ENCODE data around the gene PRADC1.

The PRADC1 gene

DNA sequence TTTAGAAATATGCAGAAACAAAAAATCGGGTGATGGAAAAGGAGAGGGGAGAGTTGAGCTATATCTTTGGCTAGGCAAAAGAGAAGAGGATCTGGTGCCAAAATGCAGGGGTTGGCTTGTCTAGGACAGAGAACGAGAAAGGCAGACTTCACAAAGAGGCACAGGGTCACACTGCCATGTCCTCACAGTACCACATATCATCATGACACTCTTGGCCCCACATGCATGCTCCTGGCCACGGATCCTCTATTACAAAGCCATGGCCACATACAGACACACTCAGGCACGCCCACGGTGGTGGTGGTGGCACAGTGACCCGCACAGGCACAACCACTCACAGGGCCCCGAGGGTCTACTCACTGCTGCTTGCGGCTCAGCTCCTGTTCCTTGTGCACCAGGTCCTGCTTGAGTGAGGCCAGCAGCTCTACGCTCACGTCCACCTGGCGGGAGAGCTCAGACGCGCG is 35.4 kb upstream of the PRADC1 start:
- no peak for DNase-seq (ENCODE audit: low read depth)
- no peak overlapping the region for H3K4me3 ChIP-seq (ENCODE audit: control insufficient read depth, low read depth, low read length)
- TF ChIP-seq, protein P1, sequence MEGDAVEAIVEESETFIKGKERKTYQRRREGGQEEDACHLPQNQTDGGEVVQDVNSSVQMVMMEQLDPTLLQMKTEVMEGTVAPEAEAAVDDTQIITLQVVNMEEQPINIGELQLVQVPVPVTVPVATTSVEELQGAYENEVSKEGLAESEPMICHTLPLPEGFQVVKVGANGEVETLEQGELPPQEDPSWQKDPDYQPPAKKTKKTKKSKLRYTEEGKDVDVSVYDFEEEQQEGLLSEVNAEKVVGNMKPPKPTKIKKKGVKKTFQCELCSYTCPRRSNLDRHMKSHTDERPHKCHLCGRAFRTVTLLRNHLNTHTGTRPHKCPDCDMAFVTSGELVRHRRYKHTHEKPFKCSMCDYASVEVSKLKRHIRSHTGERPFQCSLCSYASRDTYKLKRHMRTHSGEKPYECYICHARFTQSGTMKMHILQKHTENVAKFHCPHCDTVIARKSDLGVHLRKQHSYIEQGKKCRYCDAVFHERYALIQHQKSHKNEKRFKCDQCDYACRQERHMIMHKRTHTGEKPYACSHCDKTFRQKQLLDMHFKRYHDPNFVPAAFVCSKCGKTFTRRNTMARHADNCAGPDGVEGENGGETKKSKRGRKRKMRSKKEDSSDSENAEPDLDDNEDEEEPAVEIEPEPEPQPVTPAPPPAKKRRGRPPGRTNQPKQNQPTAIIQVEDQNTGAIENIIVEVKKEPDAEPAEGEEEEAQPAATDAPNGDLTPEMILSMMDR (IDR thresholded peaks at IDR 0.05; ENCODE audit: control insufficient read depth, insufficient read depth, low read depth, low read length, missing control alignments) = no peak

- H3K4me3 ChIP-seq (ENCODE audit: control insufficient read depth, low read depth, low read length) = no peak overlapping the region
- DNase-seq (ENCODE audit: low read depth) = no peak
- TF ChIP-seq, protein P1 (IDR thresholded peaks at IDR 0.05; ENCODE audit: control insufficient read depth, insufficient read depth, low read depth, low read length, missing control alignments) = no peak
These were observed 34.0 kb upstream of the PRADC1 start for GRCh38 chr2:73267008-73267407.

DNA sequence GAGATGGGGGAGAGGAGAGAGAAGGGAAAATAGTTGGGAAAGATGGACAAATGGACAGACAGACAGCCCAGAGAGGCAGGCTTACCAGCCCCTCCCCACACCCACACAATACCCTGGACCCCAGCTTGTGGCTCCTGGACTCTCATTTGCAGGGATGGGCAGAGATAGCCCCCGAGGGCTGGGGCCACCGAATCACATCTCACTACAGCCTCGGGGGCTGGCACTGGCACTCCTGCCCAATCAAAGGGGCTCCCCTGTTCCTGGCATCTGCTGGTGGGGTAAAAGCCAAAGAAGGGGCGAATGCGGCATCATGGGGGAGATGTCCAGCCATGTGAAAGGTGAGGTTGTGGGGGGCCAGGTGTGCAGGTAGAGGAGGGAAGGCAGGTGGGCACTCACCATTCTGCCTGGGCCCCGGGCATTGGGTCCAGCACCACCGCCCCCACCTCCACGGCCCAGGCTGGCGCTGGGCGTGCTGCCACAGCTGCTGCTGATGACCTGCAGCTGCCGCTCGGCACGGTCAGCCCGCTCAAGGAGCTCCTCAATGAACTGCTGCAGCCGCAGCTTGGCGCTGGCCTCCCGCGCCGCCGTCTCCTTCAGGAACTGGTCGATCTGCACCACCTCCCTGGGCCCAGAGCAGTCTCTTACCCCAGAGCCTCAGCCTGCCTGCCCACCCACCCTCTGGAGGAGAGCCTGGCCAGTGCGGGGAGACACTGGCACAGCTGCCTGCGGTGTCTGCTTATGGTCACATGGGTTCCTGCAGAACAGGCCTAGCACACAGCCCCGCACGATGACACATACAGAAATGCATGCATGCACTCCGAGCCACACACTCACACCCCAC is 33.2 kb upstream of the PRADC1 start:
- H3K4me3 ChIP-seq (ENCODE audit: control insufficient read depth, low read depth, low read length) = no peak overlapping the region
- no peak for DNase-seq (ENCODE audit: low read depth)
- TF ChIP-seq, protein P1 (IDR thresholded peaks at IDR 0.05; ENCODE audit: control insufficient read depth, insufficient read depth, low read depth, low read length, missing control alignments) = no peak

GRCh38 chr2:73265298-73266060 is 32.4 kb upstream of the PRADC1 start:
- no peak for DNase-seq (ENCODE audit: low read depth)
- H3K4me3 ChIP-seq (ENCODE audit: control insufficient read depth, low read depth, low read length) = no peak overlapping the region
- TF ChIP-seq, protein P1 (IDR thresholded peaks at IDR 0.05; ENCODE audit: control insufficient read depth, insufficient read depth, low read depth, low read length, missing control alignments) = no peak

DNA sequence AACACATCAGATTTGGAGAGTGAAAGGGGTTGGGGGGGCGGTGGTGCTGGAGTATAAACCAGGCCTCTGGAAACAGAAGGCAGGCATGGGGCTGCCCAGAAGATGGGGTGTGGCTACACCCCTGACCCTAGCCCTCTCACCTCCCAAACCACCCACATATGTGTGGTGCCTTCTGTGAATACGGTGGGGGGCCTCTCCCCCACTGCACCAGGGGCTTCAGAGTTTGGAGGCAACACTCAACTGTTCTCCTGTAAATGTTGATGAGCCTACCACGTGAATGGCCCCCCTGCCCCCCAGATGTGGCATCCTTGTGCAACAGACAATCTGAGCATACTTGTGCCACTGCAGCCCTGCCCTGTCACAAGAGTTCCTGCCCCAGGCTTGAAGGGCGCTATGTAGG is 31.7 kb upstream of the PRADC1 start:
- TF ChIP-seq, protein P1 (IDR thresholded peaks at IDR 0.05; ENCODE audit: control insufficient read depth, insufficient read depth, low read depth, low read length, missing control alignments) = no peak
- H3K4me3 ChIP-seq (ENCODE audit: control insufficient read depth, low read depth, low read length) = no peak overlapping the region
- DNase-seq (ENCODE audit: low read depth) = no peak

DNA sequence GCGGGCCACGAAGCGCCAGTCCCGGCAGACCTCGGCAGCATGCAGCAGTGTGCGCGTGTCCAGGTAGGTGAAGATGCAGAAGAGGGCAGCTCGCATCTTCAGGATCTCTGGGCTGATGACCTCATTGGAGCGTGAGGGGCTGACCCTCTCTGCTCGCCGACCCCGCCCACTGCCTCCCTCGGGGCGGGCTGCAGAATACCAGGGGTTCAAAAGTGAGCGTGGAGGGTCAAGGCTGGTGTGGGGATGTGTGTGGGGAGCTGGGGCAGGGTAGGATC is 31.2 kb upstream of the PRADC1 start:
- TF ChIP-seq, protein P1 (IDR thresholded peaks at IDR 0.05; ENCODE audit: control insufficient read depth, insufficient read depth, low read depth, low read length, missing control alignments) = no peak
- H3K4me3 ChIP-seq (ENCODE audit: control insufficient read depth, low read depth, low read length) = no peak overlapping the region
- DNase-seq (ENCODE audit: low read depth) = no peak
